ENCODE measurements around the gene TAF7.
"Not testable (repeated sequence)": the region's sequence is repeated elsewhere in the genome, so short reads cannot be mapped to it uniquely, and the experiment has no call there.

The TAF7 gene, protein sequence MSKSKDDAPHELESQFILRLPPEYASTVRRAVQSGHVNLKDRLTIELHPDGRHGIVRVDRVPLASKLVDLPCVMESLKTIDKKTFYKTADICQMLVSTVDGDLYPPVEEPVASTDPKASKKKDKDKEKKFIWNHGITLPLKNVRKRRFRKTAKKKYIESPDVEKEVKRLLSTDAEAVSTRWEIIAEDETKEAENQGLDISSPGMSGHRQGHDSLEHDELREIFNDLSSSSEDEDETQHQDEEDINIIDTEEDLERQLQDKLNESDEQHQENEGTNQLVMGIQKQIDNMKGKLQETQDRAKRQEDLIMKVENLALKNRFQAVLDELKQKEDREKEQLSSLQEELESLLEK

GRCh38 chr5:141320225-141321169 is at the start of gene TAF7:
TSS of gene TAF7 (minus strand) at chr5:141320784. CDS start at chr5:141320044, 740 bp downstream.
- peak; percentile 81 for DNase-seq

DNA sequence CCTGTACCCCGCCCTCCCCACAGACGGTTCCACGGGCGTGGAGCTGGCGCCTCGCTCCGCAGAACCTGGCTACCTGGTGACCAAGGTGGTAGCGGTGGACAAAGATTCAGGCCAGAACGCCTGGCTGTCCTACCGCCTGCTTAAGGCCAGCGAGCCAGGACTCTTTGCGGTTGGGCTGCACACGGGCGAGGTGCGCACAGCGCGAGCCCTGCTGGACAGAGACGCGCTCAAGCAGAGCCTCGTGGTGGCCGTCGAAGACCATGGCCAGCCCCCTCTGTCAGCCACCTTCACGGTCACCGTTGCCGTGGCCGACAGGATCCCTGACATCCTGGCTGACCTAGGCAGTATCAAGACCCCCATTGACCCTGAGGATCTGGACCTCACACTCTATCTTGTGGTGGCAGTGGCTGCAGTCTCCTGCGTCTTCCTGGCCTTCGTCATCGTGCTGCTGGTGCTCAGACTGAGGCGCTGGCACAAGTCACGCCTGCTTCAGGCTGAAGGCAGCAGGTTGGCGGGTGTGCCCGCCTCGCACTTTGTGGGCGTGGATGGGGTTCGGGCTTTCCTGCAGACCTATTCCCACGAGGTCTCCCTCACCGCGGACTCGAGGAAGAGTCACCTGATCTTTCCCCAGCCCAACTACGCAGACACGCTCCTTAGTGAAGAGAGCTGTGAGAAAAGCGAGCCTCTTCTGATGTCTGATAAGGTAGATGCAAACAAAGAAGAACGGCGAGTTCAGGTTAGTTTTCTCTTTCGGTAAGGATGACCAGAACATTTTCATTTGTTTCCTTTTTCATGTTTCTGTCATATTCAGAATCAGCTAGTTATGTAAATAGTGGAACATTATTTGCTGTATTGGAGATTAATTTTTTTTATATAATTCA is 45.7 kb upstream of the TAF7 start:
- DNase-seq = no peak

DNA sequence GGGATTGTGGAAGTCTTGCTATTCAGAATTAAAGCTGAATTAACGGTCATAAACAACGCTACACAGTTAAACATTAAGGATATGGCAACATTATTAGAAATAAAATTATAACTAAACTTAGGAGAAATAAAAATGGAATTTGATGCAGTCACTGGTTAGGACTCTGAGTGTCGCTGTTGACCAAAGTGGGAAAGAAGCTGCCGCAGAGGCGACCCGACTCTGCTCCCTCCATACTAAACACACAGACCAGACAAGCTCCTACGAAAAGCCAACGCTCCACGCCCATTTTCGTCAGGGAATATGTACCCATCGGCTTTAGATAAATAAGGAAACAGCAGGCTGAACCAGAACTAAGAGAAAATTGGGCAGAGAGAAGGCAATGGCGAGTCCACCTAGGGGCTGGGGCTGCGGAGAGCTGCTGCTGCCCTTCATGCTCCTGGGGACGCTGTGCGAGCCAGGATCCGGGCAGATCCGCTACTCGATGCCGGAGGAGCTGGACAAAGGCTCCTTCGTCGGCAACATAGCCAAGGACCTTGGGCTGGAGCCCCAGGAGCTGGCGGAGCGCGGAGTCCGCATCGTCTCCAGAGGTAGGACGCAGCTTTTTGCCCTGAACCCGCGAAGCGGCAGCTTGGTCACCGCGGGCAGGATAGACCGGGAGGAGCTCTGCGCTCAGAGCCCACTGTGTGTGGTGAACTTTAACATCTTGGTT is 43.5 kb upstream of the TAF7 start, which contains the start of gene PCDHGA5:
PCDHGA5 (plus strand) TSS at position 211 of the 709 bp plus-strand sequence; CDS start at position 380, 169 bp downstream.
- DNase-seq = no peak

DNA sequence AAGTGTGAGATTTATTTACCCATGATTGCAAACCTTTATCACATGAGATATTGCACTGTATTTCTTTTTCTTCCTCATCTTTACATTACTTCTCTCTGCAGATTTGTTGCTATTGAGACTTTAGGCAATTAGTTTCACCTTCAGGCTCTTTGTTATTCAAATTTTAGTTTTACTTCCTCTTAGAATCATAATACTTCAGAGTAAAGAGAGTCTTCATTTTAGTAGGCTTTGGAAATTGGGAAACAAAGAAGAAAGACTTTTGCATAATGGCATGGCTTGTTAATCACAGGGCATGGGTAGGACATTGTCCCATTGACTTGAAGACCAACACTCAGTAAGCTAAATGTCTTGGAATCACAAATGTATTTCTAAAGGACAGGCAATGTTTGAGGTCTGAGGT is 42.1 kb upstream of the TAF7 start:
- DNase-seq = no peak

DNA sequence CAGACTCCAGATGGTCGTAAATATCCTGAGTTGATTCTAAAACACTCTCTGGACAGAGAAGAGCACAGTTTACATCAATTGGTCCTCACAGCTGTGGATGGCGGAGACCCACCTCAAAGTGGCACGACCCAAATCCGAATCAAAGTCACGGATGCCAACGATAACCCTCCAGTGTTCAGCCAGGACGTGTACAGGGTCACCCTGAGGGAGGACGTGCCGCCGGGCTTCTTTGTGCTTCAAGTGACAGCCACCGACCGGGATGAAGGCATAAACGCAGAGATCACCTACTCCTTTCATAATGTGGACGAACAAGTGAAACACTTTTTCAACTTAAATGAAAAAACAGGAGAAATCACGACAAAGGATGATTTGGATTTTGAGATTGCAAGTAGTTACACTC is 40.1 kb upstream of the TAF7 start:
- DNase-seq = no peak

GRCh38 chr5:141359790-141360426 is 39.3 kb upstream of the TAF7 start, which contains the start of gene PCDHGB2:
TSS of gene PCDHGB2 (plus strand) at chr5:141359994. CDS start at chr5:141360136, 142 bp downstream.
- no peak for DNase-seq

DNA sequence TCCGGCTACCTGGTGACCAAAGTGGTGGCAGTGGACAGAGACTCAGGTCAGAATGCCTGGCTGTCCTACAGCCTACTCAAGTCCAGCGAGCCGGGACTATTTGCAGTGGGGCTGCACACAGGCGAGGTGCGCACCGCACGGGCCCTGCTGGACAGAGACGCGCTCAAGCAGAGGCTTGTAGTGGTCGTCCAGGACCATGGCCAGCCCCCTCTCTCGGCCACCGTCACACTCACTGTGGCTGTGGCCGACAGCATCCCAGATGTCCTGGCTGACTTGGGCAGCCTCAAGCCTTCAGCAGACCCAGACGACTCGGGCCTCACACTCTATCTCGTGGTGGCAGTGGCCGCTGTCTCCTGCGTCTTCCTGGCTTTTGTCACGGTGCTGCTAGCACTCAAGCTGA is 36.4 kb upstream of the TAF7 start:
- DNase-seq = no peak

GRCh38 chr5:141356133-141356532 is 35.5 kb upstream of the TAF7 start:
- DNase-seq = no peak

DNA sequence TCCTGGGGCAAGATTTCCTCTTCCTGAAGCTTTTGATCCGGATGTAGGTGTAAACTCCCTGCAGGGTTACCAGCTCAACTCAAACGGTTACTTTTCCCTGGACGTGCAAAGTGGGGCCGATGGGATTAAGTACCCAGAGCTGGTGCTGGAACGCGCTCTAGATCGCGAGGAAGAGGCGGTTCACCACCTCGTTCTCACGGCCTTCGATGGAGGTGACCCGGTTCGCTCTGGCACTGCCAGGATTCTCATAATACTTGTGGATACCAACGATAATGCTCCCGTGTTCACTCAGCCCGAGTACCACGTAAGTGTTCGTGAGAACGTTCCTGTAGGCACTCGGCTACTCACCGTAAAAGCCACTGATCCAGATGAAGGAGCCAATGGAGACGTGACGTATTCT is 35.1 kb upstream of the TAF7 start:
- DNase-seq = no peak

- DNase-seq = no peak
Measured at GRCh38 chr5:141354900-141355469, 34.4 kb upstream of the TAF7 start, which contains the start of gene PCDHGA4. TSS of gene PCDHGA4 (plus strand) at chr5:141355021. CDS start at chr5:141355108, 87 bp downstream.

- no peak for DNase-seq
Measured at GRCh38 chr5:141351591-141351990, 31.0 kb upstream of the TAF7 start.

DNA sequence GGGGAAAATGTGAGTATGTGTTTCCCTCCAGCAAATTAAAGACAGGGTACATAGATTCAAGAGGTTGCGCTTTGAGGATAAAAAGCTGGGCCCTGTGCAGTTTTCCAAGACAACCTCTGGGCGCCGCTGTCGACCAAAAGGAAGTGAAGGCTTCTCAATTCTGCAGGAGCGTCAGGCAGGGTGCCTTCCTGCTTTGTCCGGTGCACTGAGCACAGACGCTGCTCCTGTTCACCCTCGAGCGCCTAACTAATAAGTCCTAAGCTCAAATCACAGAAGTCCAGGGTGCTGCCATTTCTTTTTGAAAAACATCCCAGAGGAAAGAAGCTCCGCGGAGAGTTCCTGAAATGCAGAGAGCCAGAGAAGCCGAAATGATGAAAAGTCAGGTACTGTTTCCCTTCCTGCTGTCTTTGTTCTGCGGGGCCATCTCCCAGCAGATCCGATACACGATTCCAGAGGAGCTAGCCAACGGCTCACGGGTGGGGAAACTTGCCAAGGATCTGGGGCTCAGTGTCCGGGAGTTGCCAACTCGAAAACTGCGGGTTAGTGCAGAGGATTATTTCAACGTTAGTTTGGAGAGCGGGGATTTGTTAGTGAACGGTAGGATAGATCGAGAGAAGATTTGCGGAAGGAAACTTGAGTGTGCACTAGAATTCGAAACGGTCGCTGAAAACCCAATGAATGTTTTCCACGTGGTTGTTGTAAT is 29.5 kb upstream of the TAF7 start, which contains the start of gene PCDHGB1:
PCDHGB1 (plus strand) TSS at position 183 of the 703 bp plus-strand sequence; CDS start at position 345, 162 bp downstream.
- DNase-seq = no peak

GRCh38 chr5:141346017-141346416 is 25.4 kb upstream of the TAF7 start:
- not testable (repeated sequence) for DNase-seq

DNA sequence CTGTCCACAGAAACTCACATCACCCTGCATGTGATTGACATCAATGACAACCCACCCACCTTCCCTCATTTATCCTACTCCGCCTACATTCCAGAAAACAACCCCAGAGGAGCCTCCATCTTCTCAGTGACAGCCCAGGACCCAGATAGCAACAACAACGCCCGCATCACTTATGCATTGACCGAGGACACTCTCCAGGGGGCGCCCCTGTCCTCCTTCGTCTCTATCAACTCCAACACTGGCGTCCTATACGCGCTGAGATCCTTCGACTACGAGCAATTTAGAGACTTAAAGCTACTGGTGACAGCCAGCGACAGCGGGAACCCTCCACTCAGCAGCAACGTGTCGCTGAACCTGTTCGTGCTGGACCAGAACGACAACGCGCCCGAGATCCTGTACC is 24.7 kb upstream of the TAF7 start:
- no peak for DNase-seq

- no peak for DNase-seq
Measured at GRCh38 chr5:141343953-141344463, 23.4 kb upstream of the TAF7 start.

DNA sequence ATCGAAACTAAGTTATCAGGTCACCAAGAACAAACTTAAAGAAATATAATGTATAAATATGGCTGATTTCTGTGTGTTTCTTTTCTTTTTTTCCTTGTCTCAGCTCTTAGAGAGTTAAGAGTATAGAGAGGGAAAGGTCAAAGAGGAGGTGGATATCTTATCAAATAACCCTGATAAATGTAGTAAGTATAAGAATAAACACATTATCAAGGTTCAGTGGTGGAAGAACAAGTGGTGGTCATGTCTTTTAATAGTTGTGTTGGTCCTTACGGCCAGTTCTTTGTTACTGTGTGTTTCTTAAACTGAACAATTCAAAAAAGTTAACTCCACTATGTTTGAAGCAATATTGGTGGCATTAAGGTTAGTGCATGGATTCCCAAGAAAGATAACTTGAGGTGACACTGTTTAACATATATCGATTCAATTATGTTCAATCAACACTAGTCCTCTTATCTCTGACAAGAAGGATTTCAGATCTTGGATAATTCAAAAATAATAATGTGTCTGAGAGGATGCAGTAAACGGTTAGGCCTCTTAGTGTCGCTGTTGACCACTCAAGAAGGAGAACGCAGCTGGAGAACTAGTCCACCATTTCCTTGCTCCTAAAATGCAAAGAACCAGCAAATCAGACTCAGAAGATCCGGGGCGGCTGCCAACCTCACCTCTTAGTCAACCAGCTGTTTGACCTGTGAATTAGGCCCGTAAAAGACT is 22.8 kb upstream of the TAF7 start, which contains the start of gene PCDHGA3:
PCDHGA3 (plus strand) TSS at position 588 of the 711 bp plus-strand sequence. CDS start 205 bp downstream, outside the sequence.
- DNase-seq = no peak

DNA sequence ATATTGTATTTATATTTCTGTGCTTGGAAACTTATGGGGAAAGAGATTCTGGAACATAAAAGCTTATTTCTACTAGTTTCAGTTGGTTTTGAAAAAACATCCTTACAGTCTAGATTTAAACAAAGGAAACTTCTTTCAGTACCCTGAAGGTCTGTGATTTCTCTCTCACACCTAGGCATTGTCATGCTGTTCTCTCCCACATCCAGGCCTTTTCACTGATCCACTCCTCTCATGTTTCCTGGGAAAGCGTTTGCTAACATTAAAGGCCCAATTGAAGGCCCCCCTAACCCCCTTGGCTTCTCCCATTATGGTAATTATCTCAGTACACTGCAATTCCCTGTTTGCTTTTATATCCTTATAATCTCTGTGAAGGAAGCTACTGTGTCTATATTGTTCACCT is 22.2 kb upstream of the TAF7 start:
- DNase-seq = no peak

DNA sequence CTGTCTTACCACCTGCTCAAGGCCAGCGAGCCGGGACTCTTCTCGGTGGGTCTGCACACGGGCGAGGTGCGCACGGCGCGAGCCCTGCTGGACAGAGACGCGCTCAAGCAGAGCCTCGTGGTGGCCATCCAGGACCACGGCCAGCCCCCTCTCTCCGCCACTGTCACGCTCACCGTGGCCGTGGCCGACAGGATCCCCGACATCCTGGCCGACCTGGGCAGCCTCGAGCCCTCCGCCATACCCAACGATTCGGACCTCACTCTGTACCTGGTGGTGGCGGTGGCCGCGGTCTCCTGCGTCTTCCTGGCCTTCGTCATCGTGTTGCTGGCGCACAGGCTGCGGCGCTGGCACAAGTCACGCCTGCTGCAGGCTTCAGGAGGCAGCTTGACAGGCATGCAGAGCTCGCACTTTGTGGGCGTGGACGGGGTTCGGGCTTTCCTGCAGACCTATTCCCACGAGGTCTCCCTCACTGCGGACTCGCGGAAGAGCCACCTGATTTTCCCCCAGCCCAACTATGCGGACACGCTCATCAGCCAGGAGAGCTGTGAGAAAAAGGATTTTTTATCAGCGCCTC is 20.3 kb upstream of the TAF7 start:
- DNase-seq = not testable (repeated sequence)
